ENCODE measurements around the gene PHF21A.

DNA sequence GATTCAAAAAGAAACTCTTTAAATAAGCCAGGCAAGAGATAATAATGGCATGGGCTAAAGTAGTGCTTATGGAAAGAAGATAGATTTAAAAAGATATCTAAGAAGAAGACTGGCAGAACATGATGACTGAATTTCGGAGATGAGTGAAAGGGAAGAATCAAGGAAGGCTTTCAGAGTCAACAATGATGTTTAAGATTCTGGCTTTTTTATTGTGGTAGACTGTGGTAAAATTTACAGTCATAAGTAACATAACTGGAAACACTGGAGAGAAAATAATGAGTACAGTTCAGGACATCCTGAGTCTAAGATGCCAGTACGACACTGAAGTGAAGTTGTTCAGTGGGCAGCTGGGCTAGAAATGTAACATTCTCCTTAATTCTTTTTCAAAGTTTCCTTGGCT is 85.2 kb downstream of the PHF21A start:
- TF ChIP-seq CTCF (IDR thresholded peaks at IDR 0.05): no peak
- TF ChIP-seq POLR2A (IDR thresholded peaks at IDR 0.05): no peak
- no peak for TF ChIP-seq POLR2AphosphoS5 (IDR thresholded peaks at IDR 0.05)
